ENCODE data around the gene ATP1B3.

Gene ATP1B3

DNA sequence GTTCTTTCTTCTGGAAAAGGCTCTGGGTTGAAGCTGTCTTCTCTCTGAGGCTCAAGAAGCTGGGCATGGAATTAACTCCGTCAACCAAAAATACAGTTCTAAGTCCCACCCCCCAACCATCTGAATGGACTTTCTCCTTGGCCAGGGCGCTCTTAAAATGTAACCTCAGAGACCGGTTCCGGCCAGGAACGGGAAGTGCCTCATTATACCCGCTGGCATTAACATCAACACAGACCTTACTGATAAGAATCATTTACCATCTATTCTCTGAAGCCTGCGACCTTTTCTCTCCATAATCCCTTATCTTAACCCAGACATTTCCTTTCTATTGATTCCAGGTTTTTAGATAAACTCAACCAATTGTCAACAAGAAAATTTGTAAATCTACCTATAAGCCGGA, 64.7 kb downstream of the ATP1B3 start:
- TF ChIP-seq EZH2phosphoT487 (IDR thresholded peaks at IDR 0.05; ENCODE audit: low read depth), result no peak
- TF ChIP-seq, protein P1, sequence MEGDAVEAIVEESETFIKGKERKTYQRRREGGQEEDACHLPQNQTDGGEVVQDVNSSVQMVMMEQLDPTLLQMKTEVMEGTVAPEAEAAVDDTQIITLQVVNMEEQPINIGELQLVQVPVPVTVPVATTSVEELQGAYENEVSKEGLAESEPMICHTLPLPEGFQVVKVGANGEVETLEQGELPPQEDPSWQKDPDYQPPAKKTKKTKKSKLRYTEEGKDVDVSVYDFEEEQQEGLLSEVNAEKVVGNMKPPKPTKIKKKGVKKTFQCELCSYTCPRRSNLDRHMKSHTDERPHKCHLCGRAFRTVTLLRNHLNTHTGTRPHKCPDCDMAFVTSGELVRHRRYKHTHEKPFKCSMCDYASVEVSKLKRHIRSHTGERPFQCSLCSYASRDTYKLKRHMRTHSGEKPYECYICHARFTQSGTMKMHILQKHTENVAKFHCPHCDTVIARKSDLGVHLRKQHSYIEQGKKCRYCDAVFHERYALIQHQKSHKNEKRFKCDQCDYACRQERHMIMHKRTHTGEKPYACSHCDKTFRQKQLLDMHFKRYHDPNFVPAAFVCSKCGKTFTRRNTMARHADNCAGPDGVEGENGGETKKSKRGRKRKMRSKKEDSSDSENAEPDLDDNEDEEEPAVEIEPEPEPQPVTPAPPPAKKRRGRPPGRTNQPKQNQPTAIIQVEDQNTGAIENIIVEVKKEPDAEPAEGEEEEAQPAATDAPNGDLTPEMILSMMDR (IDR thresholded peaks at IDR 0.05; ENCODE audit: low read depth, low read length), result no peak
- H3K4me1 ChIP-seq (ENCODE audit: low read length), result no peaks in the 10 kb centered on the region
- H3K9ac ChIP-seq (ENCODE audit: low read length), result no peak overlapping the region
- H3K79me2 ChIP-seq (ENCODE audit: low read length), result no peaks in the 10 kb centered on the region
- no peaks in the 10 kb centered on the region for H3K27me3 ChIP-seq (ENCODE audit: low read depth, low read length)
- H3K36me3 ChIP-seq (replicated peaks; ENCODE audit: low read depth, low read length), result no peaks in the 10 kb centered on the region
- H4K20me1 ChIP-seq (ENCODE audit: insufficient read depth, low read length), result no peaks in the 10 kb centered on the region
- no peak overlapping the region for H3K4me2 ChIP-seq (ENCODE audit: low read length)
- H3K27ac ChIP-seq (ENCODE audit: low read length), result no peak overlapping the region
- H2AFZ ChIP-seq (ENCODE audit: low read depth, low read length), result no peak overlapping the region
- H3K9me3 ChIP-seq (ENCODE audit: insufficient read depth, low read length), result no peaks in the 10 kb centered on the region
- no peak overlapping the region for H3K4me3 ChIP-seq (ENCODE audit: low read length)

DNA sequence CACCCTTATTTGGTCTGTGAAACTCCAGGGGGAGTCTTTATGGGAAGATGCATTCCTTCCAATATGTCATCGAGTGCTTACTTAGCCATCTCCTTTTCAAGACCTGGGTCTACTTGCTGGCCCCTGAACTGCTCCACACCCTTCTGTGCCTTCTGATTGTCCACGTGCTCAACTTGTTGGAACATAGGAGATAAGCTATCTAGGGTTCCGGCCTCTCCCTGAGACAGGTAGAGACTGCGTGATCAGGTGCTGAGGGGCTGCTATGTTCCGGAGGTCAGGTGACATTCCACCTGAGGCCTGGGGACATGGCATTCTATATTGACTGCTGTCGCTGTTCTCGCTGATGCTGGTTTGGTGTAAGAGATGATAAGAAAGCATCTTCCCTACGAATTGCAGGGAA, 65.6 kb downstream of the ATP1B3 start:
- Histone ChIP-seq H3K27me3 (ENCODE audit: low read depth, low read length) (no peaks in the 10 kb centered on the region), H3K4me3 (ENCODE audit: low read length) (no peak overlapping the region), H3K27ac (ENCODE audit: low read length) (no peak overlapping the region), H3K36me3 (replicated peaks; ENCODE audit: low read depth, low read length) (no peaks in the 10 kb centered on the region), H2AFZ (ENCODE audit: low read depth, low read length) (no peak overlapping the region), H4K20me1 (ENCODE audit: insufficient read depth, low read length) (no peaks in the 10 kb centered on the region), H3K4me2 (ENCODE audit: low read length) (no peak overlapping the region), H3K9ac (ENCODE audit: low read length) (no peak overlapping the region), H3K79me2 (ENCODE audit: low read length) (no peaks in the 10 kb centered on the region), H3K9me3 (ENCODE audit: insufficient read depth, low read length) (no peaks in the 10 kb centered on the region), H3K4me1 (ENCODE audit: low read length) (no peaks in the 10 kb centered on the region)
- TF ChIP-seq, protein P1 (IDR thresholded peaks at IDR 0.05; ENCODE audit: low read depth, low read length), result no peak
- TF ChIP-seq EZH2phosphoT487 (IDR thresholded peaks at IDR 0.05; ENCODE audit: low read depth), result no peak

DNA sequence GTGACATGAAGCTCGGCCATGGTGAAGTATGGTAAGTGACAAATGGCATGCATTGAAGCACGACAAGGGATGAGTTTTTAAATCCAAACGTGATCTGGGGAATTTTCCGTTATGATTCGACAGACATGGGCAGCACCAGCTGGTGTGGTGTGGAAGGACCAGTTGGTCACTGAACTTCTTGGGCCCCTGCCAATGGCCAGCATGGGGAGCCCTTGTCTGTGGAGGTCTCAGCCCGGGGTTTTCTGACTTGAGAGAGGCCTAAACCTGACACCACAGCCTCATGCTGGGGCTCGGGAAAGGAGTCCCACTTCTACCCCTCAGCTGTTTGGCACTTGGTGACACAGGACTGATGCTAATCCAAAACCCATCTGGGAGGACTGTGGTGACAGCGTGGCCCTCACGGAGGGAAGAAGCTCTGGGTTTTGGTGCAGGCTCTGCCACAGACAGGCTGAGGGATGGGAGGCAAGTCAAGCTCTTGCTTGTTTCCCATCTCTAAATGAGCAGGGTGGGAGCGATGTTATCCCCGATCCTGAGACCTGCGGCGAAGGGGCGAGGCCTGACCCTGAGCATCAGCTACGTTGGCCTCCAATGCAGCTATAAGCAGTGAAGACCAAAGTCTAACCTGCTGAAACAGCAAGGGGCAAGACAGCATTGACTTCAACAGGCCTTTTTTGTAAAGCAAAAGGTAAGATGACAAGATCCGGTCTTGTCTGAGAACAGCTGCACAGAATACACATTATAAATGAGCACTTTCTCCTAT, 69.5 kb downstream of the ATP1B3 start:
- Histone ChIP-seq H3K4me1 (ENCODE audit: low read length) (no peaks in the 10 kb centered on the region), H3K36me3 (replicated peaks; ENCODE audit: low read depth, low read length) (no peaks in the 10 kb centered on the region), H4K20me1 (ENCODE audit: insufficient read depth, low read length) (no peaks in the 10 kb centered on the region), H3K27ac (ENCODE audit: low read length) (no peak overlapping the region), H3K79me2 (ENCODE audit: low read length) (no peaks in the 10 kb centered on the region), H3K4me2 (ENCODE audit: low read length) (no peak overlapping the region), H3K4me3 (ENCODE audit: low read length) (no peak overlapping the region), H3K9ac (ENCODE audit: low read length) (no peak overlapping the region), H3K27me3 (ENCODE audit: low read depth, low read length) (no peaks in the 10 kb centered on the region), H3K9me3 (ENCODE audit: insufficient read depth, low read length) (no peaks in the 10 kb centered on the region), H2AFZ (ENCODE audit: low read depth, low read length) (no peak overlapping the region)
- TF ChIP-seq, protein P1 (IDR thresholded peaks at IDR 0.05; ENCODE audit: low read depth, low read length), result no peak
- no peak for TF ChIP-seq EZH2phosphoT487 (IDR thresholded peaks at IDR 0.05; ENCODE audit: low read depth)

DNA sequence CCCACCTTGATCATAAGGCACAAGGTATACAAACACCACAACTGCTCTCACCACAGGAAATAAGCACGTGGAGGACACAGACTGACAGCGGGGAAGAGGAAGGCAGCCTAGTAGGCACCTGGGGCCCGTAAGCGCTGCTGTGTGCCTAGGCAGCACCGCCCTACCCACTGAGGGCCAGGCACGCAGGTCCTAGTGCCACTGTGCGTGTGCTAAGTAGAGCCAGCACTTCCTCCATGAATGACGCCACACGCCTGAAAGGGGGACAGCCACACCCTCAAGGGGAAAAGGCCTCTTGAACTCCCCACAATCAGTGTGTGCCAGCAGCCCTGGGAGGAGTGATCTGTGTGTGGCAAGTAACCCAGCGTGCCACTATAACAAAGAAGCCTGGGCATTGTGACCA, 73.0 kb downstream of the ATP1B3 start:
- TF ChIP-seq EZH2phosphoT487 (IDR thresholded peaks at IDR 0.05; ENCODE audit: low read depth), result no peak
- TF ChIP-seq, protein P1 (IDR thresholded peaks at IDR 0.05; ENCODE audit: low read depth, low read length), result no peak
- no peak overlapping the region for H3K4me3 ChIP-seq (ENCODE audit: low read length)
- no peaks in the 10 kb centered on the region for H3K36me3 ChIP-seq (replicated peaks; ENCODE audit: low read depth, low read length)
- no peaks in the 10 kb centered on the region for H4K20me1 ChIP-seq (ENCODE audit: insufficient read depth, low read length)
- H3K79me2 ChIP-seq (ENCODE audit: low read length), result no peaks in the 10 kb centered on the region
- H3K9me3 ChIP-seq (ENCODE audit: insufficient read depth, low read length), result no peaks in the 10 kb centered on the region
- H3K27me3 ChIP-seq (ENCODE audit: low read depth, low read length), result no peaks in the 10 kb centered on the region
- no peak overlapping the region for H3K27ac ChIP-seq (ENCODE audit: low read length)
- H2AFZ ChIP-seq (ENCODE audit: low read depth, low read length), result no peak overlapping the region
- no peak overlapping the region for H3K9ac ChIP-seq (ENCODE audit: low read length)
- H3K4me1 ChIP-seq (ENCODE audit: low read length), result no peaks in the 10 kb centered on the region
- no peak overlapping the region for H3K4me2 ChIP-seq (ENCODE audit: low read length)

Measured in OCI-LY3 (cell line).